ENCODE results near the gene SMYD3. TPM values are rescaled to one million over a fixed set of nuclear protein-coding genes. Genes with fewer than 3 reads are reported as not detected.

Gene SMYD3
- total RNA-seq, 1 experiment from 2014 or later = 17.4 TPM

DNA sequence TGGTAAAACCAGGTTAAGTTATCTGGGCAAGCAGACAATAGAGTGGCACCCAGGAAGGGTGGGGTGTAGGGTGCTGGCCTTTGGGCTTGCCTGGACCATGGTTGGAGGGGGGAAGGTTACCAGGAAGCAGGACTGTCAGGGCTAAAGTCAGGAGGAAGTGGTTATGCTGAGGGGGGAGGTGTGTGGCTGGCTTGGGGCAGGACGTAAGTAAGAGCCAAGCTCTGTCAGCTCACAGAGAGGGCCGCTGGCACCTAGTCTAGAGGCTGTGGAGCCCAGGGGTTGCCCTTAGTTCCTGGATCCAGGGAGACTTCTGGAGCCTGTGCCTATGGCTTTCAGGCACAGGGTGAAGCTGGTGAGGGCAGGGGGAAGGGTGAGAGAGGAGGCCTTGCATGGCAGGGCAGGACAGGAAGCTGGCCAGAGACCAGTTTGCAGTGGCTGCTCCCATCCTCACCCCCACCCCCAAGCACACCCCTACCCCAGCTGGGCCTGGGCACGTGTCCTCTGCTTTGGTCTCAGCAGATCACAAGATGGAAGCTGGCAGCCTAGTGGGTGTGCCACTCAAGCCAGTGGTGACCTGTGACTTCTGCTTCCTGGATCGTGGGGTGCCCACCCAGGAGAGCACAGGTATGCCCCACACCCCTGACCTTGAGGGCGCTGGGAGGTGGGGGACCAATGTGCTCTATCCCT lies 20.5 kb upstream of the SMYD3 start:
- ATAC-seq = peak; percentile 40
- POLR2A ChIA-PET = no interaction called here
- in situ Hi-C loops (cut with HindIII; ENCODE audit: low pct_unique_long_range_greater_than_20kb, low sequenced_read_pairs) (no loop called here), intact Hi-C loops (cut with micrococcal nuclease; ENCODE audit: unreplicated experiment) (no loop called here)
- Histone ChIP-seq H3K4me1 (ENCODE audit: control insufficient read depth, insufficient read depth, low read length) (no peaks in the 10 kb centered on the region), H3K4me3 (ENCODE audit: low read depth in 2 of 2, low read length in 2 of 2) (no peak overlapping the region), H3K36me3 (ENCODE audit: control insufficient read depth, insufficient read depth, low read length) (no peaks in the 10 kb centered on the region), H3K9me3 (ENCODE audit: control insufficient read depth, insufficient read depth, low read depth, low read length) (peaks cover 5% of the 10 kb centered on the region; the same call in 1 of the 2 replicates), H3K27me3 (ENCODE audit: control insufficient read depth, insufficient read depth, low read length) (no peaks in the 10 kb centered on the region; the same call in none of the 2 replicates), H3K27ac (ENCODE audit: low read length) (no peak overlapping the region)
- BruUV-seq (replicated peaks) = no TSS peak
- DNase-seq (ENCODE audit: low read depth, low spot score) = no peak
- CTCF ChIA-PET = no interaction called here
- TF ChIP-seq, protein P1, sequence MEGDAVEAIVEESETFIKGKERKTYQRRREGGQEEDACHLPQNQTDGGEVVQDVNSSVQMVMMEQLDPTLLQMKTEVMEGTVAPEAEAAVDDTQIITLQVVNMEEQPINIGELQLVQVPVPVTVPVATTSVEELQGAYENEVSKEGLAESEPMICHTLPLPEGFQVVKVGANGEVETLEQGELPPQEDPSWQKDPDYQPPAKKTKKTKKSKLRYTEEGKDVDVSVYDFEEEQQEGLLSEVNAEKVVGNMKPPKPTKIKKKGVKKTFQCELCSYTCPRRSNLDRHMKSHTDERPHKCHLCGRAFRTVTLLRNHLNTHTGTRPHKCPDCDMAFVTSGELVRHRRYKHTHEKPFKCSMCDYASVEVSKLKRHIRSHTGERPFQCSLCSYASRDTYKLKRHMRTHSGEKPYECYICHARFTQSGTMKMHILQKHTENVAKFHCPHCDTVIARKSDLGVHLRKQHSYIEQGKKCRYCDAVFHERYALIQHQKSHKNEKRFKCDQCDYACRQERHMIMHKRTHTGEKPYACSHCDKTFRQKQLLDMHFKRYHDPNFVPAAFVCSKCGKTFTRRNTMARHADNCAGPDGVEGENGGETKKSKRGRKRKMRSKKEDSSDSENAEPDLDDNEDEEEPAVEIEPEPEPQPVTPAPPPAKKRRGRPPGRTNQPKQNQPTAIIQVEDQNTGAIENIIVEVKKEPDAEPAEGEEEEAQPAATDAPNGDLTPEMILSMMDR (IDR thresholded peaks at IDR 0.05) = no peak
- TF ChIP-seq SIN3A (IDR thresholded peaks at IDR 0.05; ENCODE audit: borderline replicate concordance, insufficient read depth, low read depth, low read length) (no peak), TCF7L2 (IDR thresholded peaks at IDR 0.05; ENCODE audit: low read depth, low read length) (no peak), POLR2AphosphoS5 (IDR thresholded peaks at IDR 0.05; ENCODE audit: low read depth, low read length) (no peak)
- TF ChIP-seq, protein P2, sequence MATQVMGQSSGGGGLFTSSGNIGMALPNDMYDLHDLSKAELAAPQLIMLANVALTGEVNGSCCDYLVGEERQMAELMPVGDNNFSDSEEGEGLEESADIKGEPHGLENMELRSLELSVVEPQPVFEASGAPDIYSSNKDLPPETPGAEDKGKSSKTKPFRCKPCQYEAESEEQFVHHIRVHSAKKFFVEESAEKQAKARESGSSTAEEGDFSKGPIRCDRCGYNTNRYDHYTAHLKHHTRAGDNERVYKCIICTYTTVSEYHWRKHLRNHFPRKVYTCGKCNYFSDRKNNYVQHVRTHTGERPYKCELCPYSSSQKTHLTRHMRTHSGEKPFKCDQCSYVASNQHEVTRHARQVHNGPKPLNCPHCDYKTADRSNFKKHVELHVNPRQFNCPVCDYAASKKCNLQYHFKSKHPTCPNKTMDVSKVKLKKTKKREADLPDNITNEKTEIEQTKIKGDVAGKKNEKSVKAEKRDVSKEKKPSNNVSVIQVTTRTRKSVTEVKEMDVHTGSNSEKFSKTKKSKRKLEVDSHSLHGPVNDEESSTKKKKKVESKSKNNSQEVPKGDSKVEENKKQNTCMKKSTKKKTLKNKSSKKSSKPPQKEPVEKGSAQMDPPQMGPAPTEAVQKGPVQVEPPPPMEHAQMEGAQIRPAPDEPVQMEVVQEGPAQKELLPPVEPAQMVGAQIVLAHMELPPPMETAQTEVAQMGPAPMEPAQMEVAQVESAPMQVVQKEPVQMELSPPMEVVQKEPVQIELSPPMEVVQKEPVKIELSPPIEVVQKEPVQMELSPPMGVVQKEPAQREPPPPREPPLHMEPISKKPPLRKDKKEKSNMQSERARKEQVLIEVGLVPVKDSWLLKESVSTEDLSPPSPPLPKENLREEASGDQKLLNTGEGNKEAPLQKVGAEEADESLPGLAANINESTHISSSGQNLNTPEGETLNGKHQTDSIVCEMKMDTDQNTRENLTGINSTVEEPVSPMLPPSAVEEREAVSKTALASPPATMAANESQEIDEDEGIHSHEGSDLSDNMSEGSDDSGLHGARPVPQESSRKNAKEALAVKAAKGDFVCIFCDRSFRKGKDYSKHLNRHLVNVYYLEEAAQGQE (IDR thresholded peaks at IDR 0.05; ENCODE audit: insufficient read depth in 1 of 2, low read depth in 2 of 2, low read length in 1 of 2) = no peak

DNA sequence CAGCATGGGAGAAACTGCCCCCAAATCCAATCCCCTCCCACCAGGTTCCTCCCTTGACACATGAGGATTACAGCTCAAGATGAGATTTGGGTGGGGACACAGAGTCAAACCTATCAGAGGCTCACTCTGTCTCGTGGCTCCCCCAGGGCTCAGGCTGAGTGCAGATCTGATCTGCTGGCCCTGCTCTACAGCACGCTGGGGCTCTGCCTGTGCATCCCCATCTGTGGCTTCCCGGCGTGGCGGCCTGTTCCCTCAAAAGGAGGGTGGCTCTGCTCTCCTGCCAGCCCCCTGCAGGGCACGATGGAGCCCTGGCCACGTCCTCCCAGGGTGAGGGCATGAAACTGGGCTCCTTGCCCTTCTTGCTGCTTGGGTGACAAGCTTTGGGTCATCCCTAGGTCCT lies 19.8 kb upstream of the SMYD3 start:
- Histone ChIP-seq H3K36me3 (ENCODE audit: control insufficient read depth, insufficient read depth, low read length) (no peaks in the 10 kb centered on the region), H3K4me1 (ENCODE audit: control insufficient read depth, insufficient read depth, low read length) (no peaks in the 10 kb centered on the region), H3K27me3 (ENCODE audit: control insufficient read depth, insufficient read depth, low read length) (no peaks in the 10 kb centered on the region; the same call in 1 of the 2 replicates), H3K27ac (ENCODE audit: low read length) (no peak overlapping the region), H3K4me3 (ENCODE audit: low read depth in 2 of 2, low read length in 2 of 2) (no peak overlapping the region), H3K9me3 (ENCODE audit: control insufficient read depth, insufficient read depth, low read depth, low read length) (peaks cover 5% of the 10 kb centered on the region; the same call in 1 of the 2 replicates)
- ChIA-PET POLR2A (no interaction called here), CTCF (no interaction called here)
- TF ChIP-seq, protein P2 (IDR thresholded peaks at IDR 0.05; ENCODE audit: insufficient read depth in 1 of 2, low read depth in 2 of 2, low read length in 1 of 2) = no peak
- TF ChIP-seq POLR2AphosphoS5 (IDR thresholded peaks at IDR 0.05; ENCODE audit: low read depth, low read length) (no peak), SIN3A (IDR thresholded peaks at IDR 0.05; ENCODE audit: borderline replicate concordance, insufficient read depth, low read depth, low read length) (no peak), TCF7L2 (IDR thresholded peaks at IDR 0.05; ENCODE audit: low read depth, low read length) (no peak)
- TF ChIP-seq, protein P1 (IDR thresholded peaks at IDR 0.05) = no peak
- DNase-seq (ENCODE audit: low read depth, low spot score) (no peak), ATAC-seq (no peak)
- BruUV-seq (replicated peaks) = no TSS peak
- intact Hi-C loops (cut with micrococcal nuclease; ENCODE audit: unreplicated experiment) (no loop called here), in situ Hi-C loops (cut with HindIII; ENCODE audit: low pct_unique_long_range_greater_than_20kb, low sequenced_read_pairs) (no loop called here)

Measured in Panc1 (cell line).